ENCODE data around the gene KRTAP5-8. TPM values are rescaled to one million over a fixed set of nuclear protein-coding genes. Genes with fewer than 3 reads are reported as not detected.

Gene KRTAP5-8
- total RNA-seq, 1 donor, result not detected

DNA sequence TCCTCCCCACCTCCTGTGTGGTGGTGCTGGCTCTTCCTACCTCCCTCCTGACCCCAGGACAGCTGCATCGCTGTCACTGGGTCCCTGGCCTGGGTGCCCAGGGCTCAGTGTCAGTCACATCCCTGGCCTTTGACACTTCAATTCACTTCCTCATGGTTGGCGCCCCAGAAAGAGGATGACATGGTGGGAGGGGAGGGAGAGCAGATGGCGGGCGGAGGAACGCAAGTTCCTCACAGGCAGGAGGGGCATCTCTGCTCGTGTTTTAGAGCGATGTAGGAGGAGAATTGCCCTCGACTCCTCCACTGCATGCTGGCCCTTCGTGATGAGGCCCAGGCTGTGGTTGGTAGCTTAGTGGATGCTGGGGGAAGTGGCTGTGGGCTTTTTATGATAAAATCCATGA is 45.9 kb upstream of the KRTAP5-8 start:
- no peak overlapping the region for H3K4me3 ChIP-seq (ENCODE audit: low read depth, low read length)
- no peak for DNase-seq (ENCODE audit: low read depth)
- TF ChIP-seq, protein P1, sequence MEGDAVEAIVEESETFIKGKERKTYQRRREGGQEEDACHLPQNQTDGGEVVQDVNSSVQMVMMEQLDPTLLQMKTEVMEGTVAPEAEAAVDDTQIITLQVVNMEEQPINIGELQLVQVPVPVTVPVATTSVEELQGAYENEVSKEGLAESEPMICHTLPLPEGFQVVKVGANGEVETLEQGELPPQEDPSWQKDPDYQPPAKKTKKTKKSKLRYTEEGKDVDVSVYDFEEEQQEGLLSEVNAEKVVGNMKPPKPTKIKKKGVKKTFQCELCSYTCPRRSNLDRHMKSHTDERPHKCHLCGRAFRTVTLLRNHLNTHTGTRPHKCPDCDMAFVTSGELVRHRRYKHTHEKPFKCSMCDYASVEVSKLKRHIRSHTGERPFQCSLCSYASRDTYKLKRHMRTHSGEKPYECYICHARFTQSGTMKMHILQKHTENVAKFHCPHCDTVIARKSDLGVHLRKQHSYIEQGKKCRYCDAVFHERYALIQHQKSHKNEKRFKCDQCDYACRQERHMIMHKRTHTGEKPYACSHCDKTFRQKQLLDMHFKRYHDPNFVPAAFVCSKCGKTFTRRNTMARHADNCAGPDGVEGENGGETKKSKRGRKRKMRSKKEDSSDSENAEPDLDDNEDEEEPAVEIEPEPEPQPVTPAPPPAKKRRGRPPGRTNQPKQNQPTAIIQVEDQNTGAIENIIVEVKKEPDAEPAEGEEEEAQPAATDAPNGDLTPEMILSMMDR (IDR thresholded peaks at IDR 0.05; ENCODE audit: insufficient read depth, low read length), result no peak

DNA sequence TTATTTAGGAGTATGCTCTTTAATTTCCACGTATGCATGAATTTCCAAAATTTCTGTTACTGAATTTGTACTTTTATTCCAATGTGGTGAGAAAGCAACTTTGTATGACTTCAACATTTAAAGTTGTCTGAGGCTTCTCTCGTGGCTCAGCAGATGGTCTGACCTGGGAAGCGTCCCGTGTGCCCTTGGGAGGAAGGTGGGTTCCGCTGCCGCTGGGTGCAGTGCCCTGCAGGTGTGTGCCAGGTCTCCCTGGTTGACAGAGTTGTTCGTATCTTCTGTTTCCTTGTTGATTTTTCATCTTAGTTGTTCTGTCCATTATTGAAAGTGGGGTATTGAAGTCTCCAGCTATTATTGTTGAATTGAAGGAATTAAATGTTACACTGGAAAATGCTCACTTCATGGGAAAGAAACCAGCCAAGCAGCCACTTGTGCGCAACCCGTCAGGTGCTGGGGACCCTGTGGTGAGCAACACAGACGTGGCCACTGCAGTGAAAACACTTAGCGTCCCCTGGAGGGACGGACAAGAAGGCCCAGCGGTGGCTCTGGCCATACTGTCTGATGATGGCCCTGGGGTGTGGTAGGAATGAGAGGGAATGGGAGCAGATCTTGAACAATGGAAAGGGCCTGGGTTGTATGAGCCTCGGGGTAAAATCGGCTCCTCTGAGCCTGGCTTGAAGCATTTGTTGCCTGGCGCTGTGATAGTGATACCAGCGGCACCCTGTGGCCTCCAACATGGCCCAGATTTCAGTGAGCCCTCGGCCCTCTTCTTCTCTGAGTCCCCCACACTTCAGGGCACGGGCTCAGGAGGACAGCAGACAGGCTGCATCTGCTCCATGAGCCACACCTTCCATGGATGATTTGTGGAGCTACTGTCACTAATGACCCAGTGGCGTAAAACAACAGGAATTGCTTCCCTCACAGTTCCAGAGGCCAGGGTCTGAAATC is 42.3 kb upstream of the KRTAP5-8 start:
- H3K4me3 ChIP-seq (ENCODE audit: low read depth, low read length), result no peak overlapping the region
- TF ChIP-seq, protein P1 (IDR thresholded peaks at IDR 0.05; ENCODE audit: insufficient read depth, low read length), result no peak
- no peak for DNase-seq (ENCODE audit: low read depth)

DNA sequence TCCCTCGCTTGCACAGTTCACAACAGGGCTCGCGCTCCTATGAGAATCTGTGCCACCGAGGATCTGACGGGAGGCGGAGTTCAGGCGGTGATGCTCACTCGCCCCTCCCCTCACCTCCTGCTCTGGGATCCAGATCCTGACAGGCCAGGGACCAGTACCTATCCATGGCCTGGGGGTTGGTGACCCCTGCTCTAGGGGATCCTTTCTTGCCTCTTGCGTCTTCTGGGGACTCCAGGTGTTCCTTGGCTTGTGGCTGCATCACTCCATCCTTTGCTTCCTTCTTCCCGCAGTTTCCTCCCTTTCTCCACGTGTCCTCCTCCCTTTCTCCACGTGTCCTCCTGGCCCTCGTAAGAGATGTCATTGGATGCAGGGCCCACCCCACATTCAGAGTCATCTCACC is 41.4 kb upstream of the KRTAP5-8 start:
- TF ChIP-seq, protein P1 (IDR thresholded peaks at IDR 0.05; ENCODE audit: insufficient read depth, low read length), result no peak
- no peak overlapping the region for H3K4me3 ChIP-seq (ENCODE audit: low read depth, low read length)
- no peak for DNase-seq (ENCODE audit: low read depth)

DNA sequence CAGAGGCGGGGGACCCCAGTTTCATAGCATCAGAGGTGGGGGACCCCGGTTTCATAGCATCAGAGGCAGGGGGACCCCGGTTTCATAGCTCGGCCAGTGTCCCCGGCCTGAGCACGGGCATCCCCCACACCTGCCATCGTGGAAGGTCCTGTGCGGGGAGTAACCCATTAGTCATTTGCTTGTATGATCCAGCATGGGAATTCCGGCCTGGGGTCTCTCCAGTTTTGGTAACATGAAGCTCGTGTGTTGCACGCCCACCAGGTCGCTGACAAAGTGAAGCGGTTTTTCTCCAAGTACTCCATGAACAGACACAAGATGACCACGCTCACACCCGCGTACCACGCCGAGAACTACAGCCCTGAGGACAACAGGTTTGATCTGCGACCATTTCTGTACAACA is 39.7 kb upstream of the KRTAP5-8 start:
- TF ChIP-seq, protein P1 (IDR thresholded peaks at IDR 0.05; ENCODE audit: insufficient read depth, low read length), result no peak
- no peak overlapping the region for H3K4me3 ChIP-seq (ENCODE audit: low read depth, low read length)
- DNase-seq (ENCODE audit: low read depth), result no peak

DNA sequence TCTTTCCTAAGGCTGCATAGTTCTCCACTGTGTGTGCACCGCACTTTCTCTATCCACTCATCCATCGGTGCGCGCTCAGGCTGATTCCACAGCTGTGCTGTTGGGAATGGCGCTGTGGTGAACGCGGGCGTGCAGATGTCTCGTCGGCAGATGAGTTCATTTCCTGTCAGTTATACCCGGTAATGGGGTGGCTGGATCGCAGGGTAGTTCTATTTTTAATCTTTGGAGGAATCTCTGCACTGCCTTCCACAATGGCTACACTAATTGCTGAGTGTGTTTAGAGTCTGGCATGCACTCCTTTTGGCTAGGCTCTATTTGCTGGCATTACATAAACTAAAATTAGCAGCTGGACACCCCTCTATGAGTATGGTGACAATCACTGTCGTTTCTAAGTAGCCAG is 38.7 kb upstream of the KRTAP5-8 start:
- H3K4me3 ChIP-seq (ENCODE audit: low read depth, low read length), result no peak overlapping the region
- no peak for DNase-seq (ENCODE audit: low read depth)
- TF ChIP-seq, protein P1 (IDR thresholded peaks at IDR 0.05; ENCODE audit: insufficient read depth, low read length), result no peak

DNA sequence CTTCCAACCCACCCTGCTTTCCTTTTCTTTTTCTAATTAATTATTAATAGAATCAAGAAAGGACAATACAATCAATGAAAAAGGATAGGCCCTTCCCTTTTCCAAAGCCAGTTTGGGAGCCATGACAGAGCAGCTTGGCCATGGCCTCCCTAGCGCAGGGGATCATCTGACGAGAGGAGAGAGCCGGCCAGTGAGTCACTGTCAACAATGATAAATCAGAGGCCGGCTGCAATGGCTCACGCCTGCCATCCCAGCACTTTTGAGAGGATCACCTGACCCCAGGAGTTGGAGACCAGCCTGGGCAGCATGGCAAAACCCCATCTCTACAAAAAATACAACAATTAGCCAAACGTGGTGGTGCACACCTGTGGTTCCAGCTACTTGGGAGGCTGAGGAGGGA is 38.3 kb upstream of the KRTAP5-8 start:
- no peak for DNase-seq (ENCODE audit: low read depth)
- H3K4me3 ChIP-seq (ENCODE audit: low read depth, low read length), result no peak overlapping the region
- TF ChIP-seq, protein P1 (IDR thresholded peaks at IDR 0.05; ENCODE audit: insufficient read depth, low read length), result no peak
